Measurements from ENCODE around the gene SEPTIN8.

DNA sequence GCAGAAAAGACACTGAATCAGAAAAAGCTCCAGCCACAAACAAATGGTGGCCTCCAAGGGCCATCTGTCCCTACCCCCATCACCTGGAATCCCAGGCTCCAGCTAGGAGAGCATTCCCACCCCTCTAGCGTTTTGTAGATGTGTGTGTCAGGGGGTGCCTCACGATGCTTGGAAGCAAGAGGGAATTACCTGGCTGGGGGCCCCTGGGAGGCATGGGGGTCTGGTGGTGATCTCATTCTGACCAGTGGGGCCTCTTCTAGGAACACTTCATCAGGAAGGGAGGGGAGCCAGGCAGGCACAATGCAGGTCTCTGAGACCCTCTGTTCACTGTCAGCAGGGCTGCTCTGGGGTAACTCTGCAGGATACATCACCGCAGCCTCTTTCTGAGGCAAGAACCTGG lies 47.4 kb upstream of the SEPTIN8 start:
- TF ChIP-seq, protein P1, sequence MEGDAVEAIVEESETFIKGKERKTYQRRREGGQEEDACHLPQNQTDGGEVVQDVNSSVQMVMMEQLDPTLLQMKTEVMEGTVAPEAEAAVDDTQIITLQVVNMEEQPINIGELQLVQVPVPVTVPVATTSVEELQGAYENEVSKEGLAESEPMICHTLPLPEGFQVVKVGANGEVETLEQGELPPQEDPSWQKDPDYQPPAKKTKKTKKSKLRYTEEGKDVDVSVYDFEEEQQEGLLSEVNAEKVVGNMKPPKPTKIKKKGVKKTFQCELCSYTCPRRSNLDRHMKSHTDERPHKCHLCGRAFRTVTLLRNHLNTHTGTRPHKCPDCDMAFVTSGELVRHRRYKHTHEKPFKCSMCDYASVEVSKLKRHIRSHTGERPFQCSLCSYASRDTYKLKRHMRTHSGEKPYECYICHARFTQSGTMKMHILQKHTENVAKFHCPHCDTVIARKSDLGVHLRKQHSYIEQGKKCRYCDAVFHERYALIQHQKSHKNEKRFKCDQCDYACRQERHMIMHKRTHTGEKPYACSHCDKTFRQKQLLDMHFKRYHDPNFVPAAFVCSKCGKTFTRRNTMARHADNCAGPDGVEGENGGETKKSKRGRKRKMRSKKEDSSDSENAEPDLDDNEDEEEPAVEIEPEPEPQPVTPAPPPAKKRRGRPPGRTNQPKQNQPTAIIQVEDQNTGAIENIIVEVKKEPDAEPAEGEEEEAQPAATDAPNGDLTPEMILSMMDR (IDR thresholded peaks at IDR 0.05): no peak
- TF ChIP-seq POLR2A (IDR thresholded peaks at IDR 0.05): no peak

Data from Peyer's patch (tissue), 4 donors.